Colonic mucosa (tissue), 4 donors: ENCODE results near the gene TMEM179. TPM values are rescaled to one million over a fixed set of nuclear protein-coding genes. Genes with fewer than 3 reads are reported as not detected.

ENCODE experiments used
- DNase-seq: peaks from one replicate; pipeline ENCODE4 v3.0.0-alpha.2; 2020
- H3K27ac ChIP-seq: fragments of 200-600 bp; one replicate; pipeline ENCODE4 v1.8.0; 2021
- H3K27me3 ChIP-seq: fragments of 200-600 bp; one replicate; pipeline ENCODE4 v1.8.0; 2021
- H3K36me3 ChIP-seq: fragments of 200-600 bp; one replicate; pipeline ENCODE4 v1.8.0; 2021
- H3K4me1 ChIP-seq: fragments of 200-600 bp; one replicate; pipeline ENCODE4 v1.8.0; 2021; ENCODE audit warnings: mild to moderate bottlenecking
- H3K4me3 ChIP-seq: fragments of 200-600 bp; one replicate; pipeline ENCODE4 v1.8.0; 2021
- H3K9ac ChIP-seq, 2 donors: one replicate each; pipeline ENCODE4 v1.7.0; 2013; ENCODE audit warnings: control low read depth in 2 of 2, low read depth in 2 of 2, low read length in 2 of 2
- H3K9me3 ChIP-seq: fragments of 200-600 bp; one replicate; pipeline ENCODE4 v1.8.0; 2021
- CTCF ChIP-seq: fragments of 200-600 bp; IDR thresholded peaks from one replicate; pipeline ENCODE4 v1.8.0; 2022; ENCODE audit warnings: antibody characterized with exemption, mild to moderate bottlenecking
- intact Hi-C: fragments of 100-400 bp; cut with DNase I; formaldehyde crosslinking; loops from one replicate; pipeline ENCODE4 v1.14.1; 2022
- total RNA-seq, 2 donors: library from RNA; stranded (reverse); fragmentation: NEBNext Ultra II Directional in 1 of 2; extraction: Animal tissue kit (Norgen Biotek cat#: 25700) in 1 of 2; gene quantifications; one replicate each; pipeline ENCODE4 v1.2.1, GENCODE V29; 2021
- donor health status: healthy.
- donor health status: DM: no; HTN: no; CAD: no.
- donor health status: DM: no; HTN: no; CAD: no.

The TMEM179 gene
- total RNA-seq, 2 donors from 2014 or later = 0.69 TPM; not detected in 1

- Histone ChIP-seq H3K4me1 (peaks cover 6% of the 10 kb centered on the region), H3K4me3 (no peak within 1 kb of the TSS), H3K27ac (no peak within 1 kb of the TSS), H3K9me3 (no peaks in the 10 kb centered on the region), H3K27me3 (no peaks in the 10 kb centered on the region), H3K36me3 (no peaks in the 10 kb centered on the region), H3K9ac (peak within 1 kb of the TSS in 1 of 2 donors; percentile 12)
- TF ChIP-seq CTCF = no peak
- intact Hi-C loops = no loop called here
- DNase-seq = no peak
Observed at GRCh38 chr14:104579507-104579906, 25.1 kb downstream of the TMEM179 start, which contains the start of gene C14orf180. C14orf180 (plus strand) TSS chr14:104579764; CDS start chr14:104586431, 6,667 bp downstream.

- intact Hi-C loops = no loop called here
- Histone ChIP-seq H3K9ac (no peak overlapping the region), H3K36me3 (no peaks in the 10 kb centered on the region), H3K4me1 (peaks cover 6% of the 10 kb centered on the region), H3K9me3 (no peaks in the 10 kb centered on the region), H3K27ac (no peak overlapping the region), H3K4me3 (no peak overlapping the region), H3K27me3 (no peaks in the 10 kb centered on the region)
- no peak for DNase-seq
- no peak for TF ChIP-seq CTCF
Observed at GRCh38 chr14:104578321-104578720, 26.3 kb downstream of the TMEM179 start.

- no peaks in the 10 kb centered on the region for H3K9me3 ChIP-seq
- no peaks in the 10 kb centered on the region for H3K36me3 ChIP-seq
- H3K27ac ChIP-seq = no peak overlapping the region
- no peak overlapping the region for H3K4me3 ChIP-seq
- peaks cover 6% of the 10 kb centered on the region for H3K4me1 ChIP-seq
- peak overlapping the region in 1 of 2 donors; percentile 12 for H3K9ac ChIP-seq
- TF ChIP-seq CTCF = no peak
- DNase-seq = no peak
- intact Hi-C loops = no loop called here
- H3K27me3 ChIP-seq = no peaks in the 10 kb centered on the region
Observed at GRCh38 chr14:104577847-104578301, 26.7 kb downstream of the TMEM179 start.

GRCh38 chr14:104577426-104577825 is 27.1 kb downstream of the TMEM179 start:
- intact Hi-C loops = no loop called here
- Histone ChIP-seq H3K9me3 (no peaks in the 10 kb centered on the region), H3K4me1 (peaks cover 6% of the 10 kb centered on the region), H3K27me3 (no peaks in the 10 kb centered on the region), H3K4me3 (no peak overlapping the region), H3K9ac (no peak overlapping the region), H3K36me3 (no peaks in the 10 kb centered on the region), H3K27ac (no peak overlapping the region)
- no peak for TF ChIP-seq CTCF
- peak; percentile 48 for DNase-seq

- Histone ChIP-seq H3K27me3 (no peaks in the 10 kb centered on the region), H3K36me3 (no peaks in the 10 kb centered on the region), H3K27ac (peak overlapping the region; percentile 47), H3K9ac (no peak overlapping the region), H3K9me3 (no peaks in the 10 kb centered on the region), H3K4me3 (no peak overlapping the region), H3K4me1 (peaks cover 6% of the 10 kb centered on the region)
- TF ChIP-seq CTCF = no peak
- DNase-seq = peak; percentile 69
- intact Hi-C loops = no loop called here
Observed at GRCh38 chr14:104576970-104577332, 27.6 kb downstream of the TMEM179 start.
